Fibroblast of the aortic adventitia (primary cell): Measurements from ENCODE around the gene CMTM6. TPM values are rescaled to one million over a fixed set of nuclear protein-coding genes. Genes with fewer than 3 reads are reported as not detected.
"Not testable (repeated sequence)": the region's sequence is repeated elsewhere in the genome, so short reads cannot be mapped to it uniquely, and the experiment has no call there.

Experiments used
- DNase-seq: peaks from one replicate; pipeline ENCODE4 v3.0.0-alpha.2; 2010; ENCODE audit warnings: low read depth
- H3K4me3 ChIP-seq: 2 replicates; pipeline ENCODE4 v1.5.1; 2011; ENCODE audit warnings: low read depth, mild to moderate bottlenecking, control low read depth, low read length, moderate library complexity
- total RNA-seq: library from RNA; depleted of rRNA; stranded (reverse); fragments of >200 nt; gene quantifications from 2 replicates; pipeline ENCODE4 v1.2.3, GENCODE V29; 2012; ENCODE audit warnings: low replicate concordance
- TF ChIP-seq, protein P1 (sequence below): IDR thresholded peaks from 2 replicates; pipeline ENCODE4 v1.5.1; 2011; ENCODE audit warnings: mild to moderate bottlenecking, low read length, control low read depth, inconsistent platforms; ENCODE audit not compliant: insufficient read depth

Gene CMTM6
- total RNA-seq, 1 donor: 81.4 TPM

DNA sequence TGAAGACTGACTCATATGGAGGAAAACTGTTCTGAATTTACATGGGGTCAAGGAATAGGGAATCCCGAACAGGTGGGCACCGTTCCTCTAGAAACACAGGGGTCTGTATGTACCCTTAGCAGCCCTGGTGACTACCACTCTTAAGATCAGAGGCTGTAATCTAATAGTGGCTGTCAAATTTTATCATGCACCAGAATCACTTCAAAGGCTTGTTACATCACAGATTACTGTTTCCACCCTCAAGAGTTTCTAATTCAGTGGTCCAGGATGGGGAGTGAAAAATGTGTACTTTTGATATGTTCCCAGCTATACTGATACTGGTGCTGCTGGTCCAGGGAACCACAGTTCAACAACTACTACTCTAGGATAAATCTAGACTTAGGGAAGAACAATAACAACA lies 40.2 kb upstream of the CMTM6 start:
- DNase-seq: no peak
- TF ChIP-seq, protein P1, sequence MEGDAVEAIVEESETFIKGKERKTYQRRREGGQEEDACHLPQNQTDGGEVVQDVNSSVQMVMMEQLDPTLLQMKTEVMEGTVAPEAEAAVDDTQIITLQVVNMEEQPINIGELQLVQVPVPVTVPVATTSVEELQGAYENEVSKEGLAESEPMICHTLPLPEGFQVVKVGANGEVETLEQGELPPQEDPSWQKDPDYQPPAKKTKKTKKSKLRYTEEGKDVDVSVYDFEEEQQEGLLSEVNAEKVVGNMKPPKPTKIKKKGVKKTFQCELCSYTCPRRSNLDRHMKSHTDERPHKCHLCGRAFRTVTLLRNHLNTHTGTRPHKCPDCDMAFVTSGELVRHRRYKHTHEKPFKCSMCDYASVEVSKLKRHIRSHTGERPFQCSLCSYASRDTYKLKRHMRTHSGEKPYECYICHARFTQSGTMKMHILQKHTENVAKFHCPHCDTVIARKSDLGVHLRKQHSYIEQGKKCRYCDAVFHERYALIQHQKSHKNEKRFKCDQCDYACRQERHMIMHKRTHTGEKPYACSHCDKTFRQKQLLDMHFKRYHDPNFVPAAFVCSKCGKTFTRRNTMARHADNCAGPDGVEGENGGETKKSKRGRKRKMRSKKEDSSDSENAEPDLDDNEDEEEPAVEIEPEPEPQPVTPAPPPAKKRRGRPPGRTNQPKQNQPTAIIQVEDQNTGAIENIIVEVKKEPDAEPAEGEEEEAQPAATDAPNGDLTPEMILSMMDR: no peak
- no peak overlapping the region for H3K4me3 ChIP-seq

DNA sequence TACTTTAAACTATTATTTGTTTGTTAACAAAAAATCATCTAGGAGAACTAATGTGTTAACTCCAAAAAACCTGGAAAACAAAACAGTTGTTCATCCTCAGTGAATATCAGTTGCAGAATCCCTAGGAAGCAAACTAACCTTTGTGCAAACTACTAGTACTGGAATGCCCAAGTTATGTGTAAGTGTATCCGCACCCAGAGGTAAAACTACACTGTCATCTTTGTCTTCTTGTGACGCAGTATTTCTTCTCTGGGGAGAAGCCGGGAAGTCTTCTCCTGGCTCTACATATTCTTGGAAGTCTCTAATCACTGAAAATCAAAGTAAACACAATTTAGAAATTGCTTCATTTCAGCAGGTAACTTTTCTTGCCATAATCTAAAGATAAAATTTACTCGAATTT lies 38.2 kb upstream of the CMTM6 start:
- DNase-seq: no peak
- no peak overlapping the region for H3K4me3 ChIP-seq
- TF ChIP-seq, protein P1: no peak

DNA sequence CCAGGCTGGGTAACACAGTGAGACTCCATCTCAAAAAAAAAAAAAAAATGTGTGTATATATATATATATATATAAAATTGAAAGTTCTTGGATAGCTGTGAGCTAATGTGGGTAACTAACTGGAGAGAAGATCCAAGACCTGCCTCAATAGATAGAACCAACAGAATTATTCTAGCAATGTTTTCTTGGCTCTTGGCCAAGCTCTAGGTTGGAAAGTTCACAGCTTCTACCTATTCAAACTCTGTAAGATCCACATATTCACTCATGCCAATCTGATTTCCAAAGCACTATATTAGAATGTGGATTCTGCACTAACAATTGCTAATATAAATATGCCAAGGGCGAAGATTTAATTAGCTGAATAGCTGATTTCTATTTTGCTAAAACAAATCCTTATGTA lies 29.8 kb upstream of the CMTM6 start:
- H3K4me3 ChIP-seq: no peak overlapping the region
- TF ChIP-seq, protein P1: no peak
- DNase-seq: no peak

DNA sequence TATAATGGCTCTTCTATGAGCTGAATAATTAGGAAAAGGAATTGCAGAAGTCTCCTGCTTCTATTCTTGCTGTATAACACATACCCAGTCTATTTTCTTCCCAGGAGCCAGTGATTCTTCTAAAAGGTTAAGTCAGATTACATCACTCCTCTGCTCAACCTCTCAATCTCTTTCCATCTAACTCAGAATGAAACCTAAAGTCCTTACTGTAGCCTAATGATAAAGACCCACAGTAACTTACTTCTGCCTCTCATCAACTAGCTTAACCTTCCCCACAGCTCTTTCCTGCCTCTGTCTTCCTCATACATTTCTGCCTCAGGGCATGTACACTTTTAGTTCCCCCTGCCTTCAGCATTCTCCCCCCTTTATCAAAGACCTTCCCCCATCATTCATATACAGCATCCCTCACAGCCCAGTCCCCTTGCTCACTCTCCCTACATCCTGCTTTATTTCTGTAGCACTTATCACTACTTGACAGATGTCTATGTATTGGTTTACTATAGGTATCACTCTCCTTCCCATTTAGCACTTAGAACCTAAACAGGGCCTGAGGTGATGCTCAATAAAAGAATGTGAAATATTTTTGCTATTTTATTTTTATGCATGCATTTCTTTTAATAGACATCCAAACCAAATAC lies 28.5 kb upstream of the CMTM6 start:
- DNase-seq: no peak
- TF ChIP-seq, protein P1: no peak
- H3K4me3 ChIP-seq: no peak overlapping the region

DNA sequence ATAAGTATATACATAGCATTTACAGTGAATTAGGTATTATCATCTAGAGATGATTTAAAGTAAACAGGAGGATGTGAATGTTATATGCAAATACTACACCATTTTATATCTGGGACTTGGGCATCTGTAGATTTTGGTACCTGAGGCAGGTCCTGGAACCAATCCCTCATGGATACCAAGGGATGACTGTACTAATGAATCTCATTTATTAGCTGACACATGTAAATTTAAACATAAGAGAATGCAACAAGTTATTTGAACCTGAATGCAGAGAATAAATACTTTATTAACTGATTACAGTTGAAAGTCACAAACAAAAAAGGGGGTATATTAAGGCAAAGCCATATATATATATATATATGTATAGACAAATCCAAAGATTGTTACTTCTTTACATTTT lies 23.1 kb upstream of the CMTM6 start:
- no peak overlapping the region for H3K4me3 ChIP-seq
- TF ChIP-seq, protein P1: no peak
- no peak for DNase-seq

DNA sequence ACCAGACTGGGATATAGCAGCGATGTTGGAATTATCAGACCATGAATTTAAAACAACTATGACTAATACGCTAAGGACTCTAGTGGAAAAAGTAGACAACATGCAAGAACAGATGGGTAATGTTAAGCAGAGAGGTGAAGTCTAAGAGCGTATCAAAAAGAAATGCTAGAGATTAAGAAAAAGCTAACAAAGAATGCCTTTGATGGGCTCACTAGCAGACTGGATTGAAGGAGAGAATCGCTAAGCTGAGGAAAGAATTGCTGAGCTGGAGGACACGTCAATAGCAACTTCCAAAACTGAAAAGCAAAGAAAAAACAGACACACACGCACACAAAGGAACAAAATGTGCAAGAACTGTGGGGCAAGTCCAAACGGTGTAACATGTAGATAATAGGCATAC lies 20.0 kb upstream of the CMTM6 start:
- peak; percentile 51 for DNase-seq
- H3K4me3 ChIP-seq: no peak overlapping the region

DNA sequence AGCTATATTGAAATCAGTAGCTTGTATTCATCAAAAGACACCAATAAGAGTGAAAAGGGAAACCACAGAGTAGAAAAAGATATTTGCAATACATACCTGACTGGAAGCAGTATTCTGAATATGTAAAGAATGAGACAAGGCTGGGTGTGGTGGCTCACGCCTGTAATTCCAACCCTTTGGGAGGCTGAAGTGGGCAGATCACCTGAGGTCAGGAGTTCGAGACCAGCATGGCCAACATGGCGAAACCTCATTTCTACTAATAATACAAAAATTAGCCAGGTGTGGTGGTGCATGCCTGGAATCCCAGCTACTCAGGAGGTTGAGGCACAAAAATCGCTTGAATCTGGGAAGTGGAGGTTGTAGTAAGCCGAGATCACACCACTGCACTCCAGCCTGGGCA lies 16.3 kb upstream of the CMTM6 start:
- not testable (repeated sequence) for H3K4me3 ChIP-seq, DNase-seq

More for the DNA sequence above, 20.0 kb upstream of the CMTM6 start:
- TF ChIP-seq, protein P1: no peak

DNA sequence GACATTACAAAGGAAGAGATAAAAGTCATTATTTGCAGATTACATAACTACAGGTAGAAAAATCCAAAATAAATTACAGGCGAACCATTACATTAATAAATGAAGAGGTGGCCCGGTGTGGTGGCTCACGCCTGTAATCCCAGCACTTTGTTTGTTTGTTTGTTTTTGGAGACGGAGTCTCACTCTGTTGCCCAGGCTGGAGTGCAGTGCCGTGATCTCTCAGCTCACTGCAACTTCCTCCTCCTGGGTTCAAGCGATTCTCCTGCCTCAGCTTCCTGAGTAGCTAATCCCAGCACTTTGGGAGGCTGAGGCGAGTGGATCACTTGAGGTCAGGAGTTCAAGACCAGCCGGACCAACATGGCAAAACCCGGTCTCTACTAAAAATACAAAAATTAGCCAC lies 14.1 kb upstream of the CMTM6 start:
- not testable (repeated sequence) for H3K4me3 ChIP-seq, DNase-seq
